ENCODE results near the gene YRDC.

Gene YRDC

GRCh38 chr1:37765916-37766664 is 41.9 kb downstream of the YRDC start:
- DNase-seq = peak; percentile 25

GRCh38 chr1:37764888-37765441 is 43.0 kb downstream of the YRDC start, which contains the start of gene EPHA10:
Gene EPHA10 (minus strand): TSS chr1:37765120. CDS start chr1:37765066, 54 bp downstream.
- no peak for DNase-seq

GRCh38 chr1:37764414-37764825 is 43.6 kb downstream of the YRDC start:
- DNase-seq = peak; percentile 46

- no peak for DNase-seq
Observed at GRCh38 chr1:37763791-37764413, 44.1 kb downstream of the YRDC start.

- no peak for DNase-seq
Observed at GRCh38 chr1:37762516-37762915, 45.5 kb downstream of the YRDC start.

- no peak for DNase-seq
Observed at GRCh38 chr1:37761416-37762095, 46.5 kb downstream of the YRDC start.

GRCh38 chr1:37759451-37759850 is 48.6 kb downstream of the YRDC start:
- DNase-seq = no peak

- DNase-seq = no peak
Observed at GRCh38 chr1:37755951-37756560, 52.0 kb downstream of the YRDC start.

GRCh38 chr1:37755290-37755689 is 52.7 kb downstream of the YRDC start:
- no peak for DNase-seq

GRCh38 chr1:37753473-37754321 is 54.3 kb downstream of the YRDC start:
- DNase-seq = no peak

Measured in stimulated activated CD4-positive, alpha-beta T cell treated with anti-CD3 and anti-CD28 coated beads, Interleukin-4, amount 100 ng/mL, for 1 hour (primary cell).